ENCODE data around the gene SCRN1. TPM values are rescaled to one million over a fixed set of nuclear protein-coding genes. Genes with fewer than 3 reads are reported as not detected.

The SCRN1 gene
- total and polyA plus RNA-seq, 2 of the 13 experiments (the other 11 are each of a cell fraction or from before 2014, with no cell fraction given), result 43.2 to 49.8 TPM

GRCh38 chr7:30028216-30028748 is 38.7 kb upstream of the SCRN1 start, which contains the start of gene PLEKHA8 (continued):
- TF ChIP-seq FOXO1 (CRISPR knock-in tag; IDR thresholded peaks at IDR 0.05) (peak; percentile 33; the same call in 1 of the 2 replicates), ZNF530 (CRISPR knock-in tag; IDR thresholded peaks at IDR 0.05; ENCODE audit: low read depth) (no peak), ZNF253 (CRISPR knock-in tag; IDR thresholded peaks at IDR 0.05; ENCODE audit: borderline replicate concordance) (peak; percentile 37; the same call in 1 of the 2 replicates), ZNF556 (CRISPR knock-in tag; IDR thresholded peaks at IDR 0.05; ENCODE audit: borderline replicate concordance) (peak; percentile 56), TEAD2 (CRISPR knock-in tag; IDR thresholded peaks at IDR 0.05) (no peak), HNRNPH1 (optimal IDR thresholded peaks at IDR 0.05; ENCODE audit: low read depth, low read length) (no peak), PLSCR1 (CRISPR knock-in tag; IDR thresholded peaks at IDR 0.05; ENCODE audit: borderline replicate concordance) (no peak), ASH2L (IDR thresholded peaks at IDR 0.05; ENCODE audit: insufficient read length, low read depth, low read length) (peak; percentile 90), ZBTB42 (CRISPR knock-in tag; IDR thresholded peaks at IDR 0.05) (peak; percentile 67), KMT2B (CRISPR knock-in tag; IDR thresholded peaks at IDR 0.05) (peak; percentile 64), ZNF629 (CRISPR knock-in tag; conservative IDR thresholded peaks at IDR 0.05) (no peak), SRF (IDR thresholded peaks at IDR 0.05; ENCODE audit: low read depth, low read length) (no peak), FOSL1 (CRISPR knock-in tag; IDR thresholded peaks at IDR 0.05; ENCODE audit: borderline replicate concordance) (no peak), ZNF772 (CRISPR knock-in tag; IDR thresholded peaks at IDR 0.05) (peak; percentile 66; the same call in 1 of the 2 replicates), NR2C2 (CRISPR knock-in tag; IDR thresholded peaks at IDR 0.05; ENCODE audit: borderline replicate concordance) (peak; percentile 29; the same call in 1 of the 2 replicates), ZSCAN9 (CRISPR knock-in tag; IDR thresholded peaks at IDR 0.05; ENCODE audit: borderline replicate concordance) (0 out of 2 replicates have a peak, but pooled peaks have one; percentile 22), TOPORS (CRISPR knock-in tag; IDR thresholded peaks at IDR 0.05) (no peak), HNF4A (CRISPR knock-in tag; IDR thresholded peaks at IDR 0.05) (peak; percentile 46), EP300 (IDR thresholded peaks at IDR 0.05; ENCODE audit: low read depth in 2 of 2, low read length in 2 of 2) (0 out of 4 replicates have a peak, but pooled peaks of 1 of the 2 experiments have one; percentile 23), EP300 (CRISPR knock-in tag; IDR thresholded peaks at IDR 0.05; ENCODE audit: borderline replicate concordance) (no peak; the same call in 1 of the 2 replicates), ZNF143 (CRISPR knock-in tag; IDR thresholded peaks at IDR 0.05) (peak; percentile 90)
- TF ChIP-seq, protein P1, sequence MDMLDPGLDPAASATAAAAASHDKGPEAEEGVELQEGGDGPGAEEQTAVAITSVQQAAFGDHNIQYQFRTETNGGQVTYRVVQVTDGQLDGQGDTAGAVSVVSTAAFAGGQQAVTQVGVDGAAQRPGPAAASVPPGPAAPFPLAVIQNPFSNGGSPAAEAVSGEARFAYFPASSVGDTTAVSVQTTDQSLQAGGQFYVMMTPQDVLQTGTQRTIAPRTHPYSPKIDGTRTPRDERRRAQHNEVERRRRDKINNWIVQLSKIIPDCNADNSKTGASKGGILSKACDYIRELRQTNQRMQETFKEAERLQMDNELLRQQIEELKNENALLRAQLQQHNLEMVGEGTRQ (IDR thresholded peaks at IDR 0.05; ENCODE audit: low read depth, low read length), result no peak
- TF ChIP-seq, protein P1 (CRISPR knock-in tag; IDR thresholded peaks at IDR 0.05; ENCODE audit: borderline replicate concordance), result no peak
- TF ChIP-seq, protein P2, sequence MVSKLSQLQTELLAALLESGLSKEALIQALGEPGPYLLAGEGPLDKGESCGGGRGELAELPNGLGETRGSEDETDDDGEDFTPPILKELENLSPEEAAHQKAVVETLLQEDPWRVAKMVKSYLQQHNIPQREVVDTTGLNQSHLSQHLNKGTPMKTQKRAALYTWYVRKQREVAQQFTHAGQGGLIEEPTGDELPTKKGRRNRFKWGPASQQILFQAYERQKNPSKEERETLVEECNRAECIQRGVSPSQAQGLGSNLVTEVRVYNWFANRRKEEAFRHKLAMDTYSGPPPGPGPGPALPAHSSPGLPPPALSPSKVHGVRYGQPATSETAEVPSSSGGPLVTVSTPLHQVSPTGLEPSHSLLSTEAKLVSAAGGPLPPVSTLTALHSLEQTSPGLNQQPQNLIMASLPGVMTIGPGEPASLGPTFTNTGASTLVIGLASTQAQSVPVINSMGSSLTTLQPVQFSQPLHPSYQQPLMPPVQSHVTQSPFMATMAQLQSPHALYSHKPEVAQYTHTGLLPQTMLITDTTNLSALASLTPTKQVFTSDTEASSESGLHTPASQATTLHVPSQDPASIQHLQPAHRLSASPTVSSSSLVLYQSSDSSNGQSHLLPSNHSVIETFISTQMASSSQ (IDR thresholded peaks at IDR 0.05; ENCODE audit: low read depth), result no peak; the same call in 1 of the 2 replicates
- TF ChIP-seq, protein P2 (CRISPR knock-in tag; IDR thresholded peaks at IDR 0.05; ENCODE audit: borderline replicate concordance), result peak; percentile 66; the same call in 1 of the 2 replicates

All from HepG2 (cell line).